MCF 10A (cell line): Measurements from ENCODE around the gene P2RY14. TPM values are rescaled to one million over a fixed set of nuclear protein-coding genes. Genes with fewer than 3 reads are reported as not detected.
"Not testable (repeated sequence)": the region's sequence is repeated elsewhere in the genome, so short reads cannot be mapped to it uniquely, and the experiment has no call there.

Source experiments
- BruUV-seq: library from RNA; stranded (reverse); fragments of 400-500 nt; replicated peaks from 2 replicates; lab custom pipeline; 2021; lab: Mats Ljungman, UMichigan
- CTCF ChIA-PET: fragments of 300-600 bp; sonication (Branson Sonifier 250); formaldehyde crosslinking; extraction: SDS; loops from one replicate; lab custom pipeline; 2021; ENCODE audit warnings: antibody characterized with exemption, inconsistent platforms; lab: Yijun Ruan, JAX
- POLR2A ChIA-PET: fragments of 300-600, 350-650 bp; sonication (Branson Sonifier 250); formaldehyde crosslinking; extraction: SDS; loops from one replicate; lab custom pipeline; 2020; ENCODE audit warnings: antibody characterized with exemption, inconsistent platforms; lab: Yijun Ruan, JAX
- DNase-seq: peaks from one replicate; pipeline ENCODE4 v3.0.0-alpha.2; 2018; ENCODE audit not compliant: unreplicated experiment
- H3K27ac Mint-ChIP-seq: one replicate; pipeline ENCODE4 v1.8.0; 2022; ENCODE audit warnings: mild to moderate bottlenecking, low read depth, mixed read lengths; ENCODE audit not compliant: unreplicated experiment
- H3K27me3 Mint-ChIP-seq: one replicate; pipeline ENCODE4 v1.8.0; 2022; ENCODE audit warnings: mixed read lengths; ENCODE audit not compliant: insufficient read depth, unreplicated experiment
- H3K36me3 Mint-ChIP-seq: one replicate; pipeline ENCODE4 v1.8.0; 2022; ENCODE audit warnings: mild to moderate bottlenecking, moderate library complexity, mixed read lengths; ENCODE audit not compliant: insufficient read depth, unreplicated experiment
- H3K4me1 Mint-ChIP-seq: one replicate; pipeline ENCODE4 v1.8.0; 2022; ENCODE audit warnings: mixed read lengths; ENCODE audit not compliant: insufficient read depth, unreplicated experiment
- H3K4me3 Mint-ChIP-seq: one replicate; pipeline ENCODE4 v1.8.0; 2022; ENCODE audit warnings: mild to moderate bottlenecking, moderate library complexity, mixed read lengths; ENCODE audit not compliant: unreplicated experiment
- H3K9me3 Mint-ChIP-seq: one replicate; pipeline ENCODE4 v1.8.0; 2022; ENCODE audit warnings: mixed read lengths; ENCODE audit not compliant: unreplicated experiment
- intact Hi-C: fragments of 100-400 bp; cut with micrococcal nuclease; formaldehyde crosslinking; loops from 2 replicates; pipeline ENCODE4 v1.14.1; 2022
- total RNA-seq: library from RNA; stranded (reverse); gene quantifications from 2 replicates; pipeline ENCODE4 v1.2.3, GENCODE V29; 2022
- TF ChIP-seq, protein P1 (sequence below): fragments of 200-600 bp; IDR thresholded peaks from one replicate; pipeline ENCODE4 v1.8.0; 2022; ENCODE audit warnings: antibody characterized with exemption, mild to moderate bottlenecking; ENCODE audit not compliant: unreplicated experiment

P2RY14 gene
- total RNA-seq, 1 experiment from 2014 or later, result not detected

DNA sequence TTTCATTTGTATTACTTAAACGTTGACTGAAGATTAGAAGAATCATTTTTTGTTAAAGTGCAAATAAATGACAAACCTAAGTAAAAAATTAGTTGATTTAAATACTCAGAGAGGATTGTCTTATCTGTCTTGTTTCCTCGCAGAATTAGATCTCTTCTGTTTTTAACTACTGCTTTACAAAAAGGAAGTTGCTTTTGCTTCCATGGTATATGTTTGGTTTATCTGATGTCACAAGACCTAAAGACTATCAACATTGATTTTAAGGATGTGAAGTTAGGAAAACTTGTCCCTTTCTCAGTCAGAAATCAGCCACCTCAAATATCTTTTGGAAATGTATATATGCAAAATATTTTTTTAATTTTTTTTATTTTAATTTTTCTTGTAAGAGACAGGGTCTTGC, 104.0 kb downstream of the P2RY14 start:
- no peaks in the 10 kb centered on the region for H3K27me3 Mint-ChIP-seq
- DNase-seq, result no peak
- H3K27ac Mint-ChIP-seq, result no peak overlapping the region
- H3K4me1 Mint-ChIP-seq, result no peaks in the 10 kb centered on the region
- no peak overlapping the region for H3K4me3 Mint-ChIP-seq
- ChIA-PET POLR2A (no interaction called here), CTCF (no interaction called here)
- no peaks in the 10 kb centered on the region for H3K36me3 Mint-ChIP-seq
- no peaks in the 10 kb centered on the region for H3K9me3 Mint-ChIP-seq
- no TSS peak for BruUV-seq
- intact Hi-C loops, result no loop called here
- TF ChIP-seq, protein P1, sequence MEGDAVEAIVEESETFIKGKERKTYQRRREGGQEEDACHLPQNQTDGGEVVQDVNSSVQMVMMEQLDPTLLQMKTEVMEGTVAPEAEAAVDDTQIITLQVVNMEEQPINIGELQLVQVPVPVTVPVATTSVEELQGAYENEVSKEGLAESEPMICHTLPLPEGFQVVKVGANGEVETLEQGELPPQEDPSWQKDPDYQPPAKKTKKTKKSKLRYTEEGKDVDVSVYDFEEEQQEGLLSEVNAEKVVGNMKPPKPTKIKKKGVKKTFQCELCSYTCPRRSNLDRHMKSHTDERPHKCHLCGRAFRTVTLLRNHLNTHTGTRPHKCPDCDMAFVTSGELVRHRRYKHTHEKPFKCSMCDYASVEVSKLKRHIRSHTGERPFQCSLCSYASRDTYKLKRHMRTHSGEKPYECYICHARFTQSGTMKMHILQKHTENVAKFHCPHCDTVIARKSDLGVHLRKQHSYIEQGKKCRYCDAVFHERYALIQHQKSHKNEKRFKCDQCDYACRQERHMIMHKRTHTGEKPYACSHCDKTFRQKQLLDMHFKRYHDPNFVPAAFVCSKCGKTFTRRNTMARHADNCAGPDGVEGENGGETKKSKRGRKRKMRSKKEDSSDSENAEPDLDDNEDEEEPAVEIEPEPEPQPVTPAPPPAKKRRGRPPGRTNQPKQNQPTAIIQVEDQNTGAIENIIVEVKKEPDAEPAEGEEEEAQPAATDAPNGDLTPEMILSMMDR, result no peak

DNA sequence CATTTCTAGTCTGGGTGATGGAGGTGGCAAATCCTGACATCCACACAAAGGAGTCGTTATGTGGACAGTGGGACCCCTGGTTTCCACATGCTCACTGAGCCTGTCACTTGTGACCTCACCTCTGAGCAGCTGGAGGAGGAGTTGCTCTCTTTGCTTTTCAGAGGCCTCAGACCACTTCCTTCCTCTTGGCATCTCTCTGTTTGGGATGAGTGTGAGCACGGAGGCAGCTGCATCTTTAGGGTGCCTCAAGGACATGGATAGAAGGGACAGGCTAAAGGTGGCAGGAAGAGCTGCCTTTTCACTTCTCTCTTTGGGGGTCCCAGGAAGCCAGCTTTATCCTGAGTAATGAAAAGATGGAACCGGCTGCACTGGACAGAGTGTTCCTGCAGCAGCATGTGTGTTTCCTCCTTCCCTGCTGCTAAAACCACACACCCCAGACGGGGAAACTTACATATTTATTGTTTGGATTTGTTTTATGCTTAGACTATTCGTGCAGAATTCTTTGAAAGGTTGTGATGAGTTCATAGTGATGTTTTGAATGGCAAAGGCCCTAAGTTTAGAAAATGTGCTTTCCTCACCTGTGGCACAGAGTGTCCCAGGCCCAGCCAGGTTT, 107.1 kb downstream of the P2RY14 start:
- Mint-ChIP-seq H3K4me1 (no peaks in the 10 kb centered on the region), H3K27me3 (no peaks in the 10 kb centered on the region), H3K9me3 (no peaks in the 10 kb centered on the region), H3K27ac (no peak overlapping the region), H3K36me3 (no peaks in the 10 kb centered on the region), H3K4me3 (no peak overlapping the region)
- no peak for DNase-seq
- ChIA-PET CTCF (interaction anchor here (0.7 to 2.1 kb wide), 6 partner anchors 36 to 113 kb away, joined by 3 to 11 read pairs (median 5); no protein-coding TSS in a partner anchor), POLR2A (no interaction called here)
- BruUV-seq, result no TSS peak
- TF ChIP-seq, protein P1, result no peak
- intact Hi-C loops, result no loop called here

GRCh38 chr3:151169948-151170679, 108.2 kb downstream of the P2RY14 start:
- H3K27ac Mint-ChIP-seq, result not testable (repeated sequence)

More at GRCh38 chr3:151169948-151170679, 108.2 kb downstream of the P2RY14 start:
- CTCF ChIA-PET, result interaction anchor here (1.9 to 3.7 kb wide), 3 partner anchors 18 to 113 kb away, joined by 9 to 94 read pairs (median 9); partner anchors contain the start of gene P2RY14
- H3K36me3 Mint-ChIP-seq, DNase-seq, H3K27me3 Mint-ChIP-seq, BruUV-seq, H3K9me3 Mint-ChIP-seq, H3K4me3 Mint-ChIP-seq, POLR2A ChIA-PET, H3K4me1 Mint-ChIP-seq: not testable (repeated sequence)
- TF ChIP-seq, protein P1, result peak; percentile 4
- intact Hi-C loops, result loop anchor here (5.0 kb wide), 2 partner anchors 667 to 747 kb away; no protein-coding TSS in a partner anchor
